IPS-18a (cell line): ENCODE measurements around the gene PRG3.

Experiments
- H3K27ac ChIP-seq: one replicate; pipeline ENCODE4 v1.5.1; 2013; ENCODE audit warnings: low read length
- H3K27me3 ChIP-seq: one replicate; pipeline ENCODE4 v1.6.1; 2013; ENCODE audit warnings: mild to moderate bottlenecking, low read length; ENCODE audit not compliant: control insufficient read depth, insufficient read depth
- H3K36me3 ChIP-seq: one replicate; pipeline ENCODE4 v1.6.1; 2013; ENCODE audit warnings: low read depth, low read length; ENCODE audit not compliant: control insufficient read depth
- H3K4me1 ChIP-seq: one replicate; pipeline ENCODE4 v1.6.1; 2013; ENCODE audit warnings: low read depth, low read length; ENCODE audit not compliant: control insufficient read depth
- H3K4me3 ChIP-seq: one replicate; pipeline ENCODE4 v1.5.1; 2013; ENCODE audit warnings: low read length
- H3K9ac ChIP-seq: one replicate; pipeline ENCODE4 v1.6.1; 2013; ENCODE audit warnings: mild to moderate bottlenecking, low read length, moderate library complexity
- H3K9me3 ChIP-seq: one replicate; pipeline ENCODE4 v1.6.1; 2013; ENCODE audit warnings: low read depth, low read length; ENCODE audit not compliant: control insufficient read depth

Gene PRG3

GRCh38 chr11:57421805-57422204 is 40.9 kb upstream of the PRG3 start:
- H3K9me3 ChIP-seq, result no peaks in the 10 kb centered on the region
- H3K9ac ChIP-seq, result no peak overlapping the region
- no peak overlapping the region for H3K4me3 ChIP-seq
- peaks cover 9% of the 10 kb centered on the region for H3K4me1 ChIP-seq
- H3K27ac ChIP-seq, result no peak overlapping the region
- H3K27me3 ChIP-seq, result peaks cover 9% of the 10 kb centered on the region
- peaks cover 25% of the 10 kb centered on the region for H3K36me3 ChIP-seq

- Histone ChIP-seq H3K36me3 (peaks cover 32% of the 10 kb centered on the region), H3K27ac (no peak overlapping the region), H3K4me1 (peaks cover 3% of the 10 kb centered on the region), H3K9me3 (no peaks in the 10 kb centered on the region), H3K27me3 (peaks cover 2% of the 10 kb centered on the region), H3K9ac (no peak overlapping the region), H3K4me3 (no peak overlapping the region)
Measured at GRCh38 chr11:57421066-57421465, 40.1 kb upstream of the PRG3 start.

- no peak overlapping the region for H3K27ac ChIP-seq
- peaks cover 45% of the 10 kb centered on the region for H3K36me3 ChIP-seq
Measured at GRCh38 chr11:57419146-57419545, 38.2 kb upstream of the PRG3 start.

GRCh38 chr11:57418131-57418530 is 37.2 kb upstream of the PRG3 start:
- no peaks in the 10 kb centered on the region for H3K4me1 ChIP-seq
- H3K4me3 ChIP-seq, result no peak overlapping the region
- H3K27ac ChIP-seq, result no peak overlapping the region
- no peak overlapping the region for H3K9ac ChIP-seq
- H3K27me3 ChIP-seq, result no peaks in the 10 kb centered on the region
- H3K36me3 ChIP-seq, result peaks cover 55% of the 10 kb centered on the region
- H3K9me3 ChIP-seq, result no peaks in the 10 kb centered on the region

More at GRCh38 chr11:57419146-57419545, 38.2 kb upstream of the PRG3 start:
- no peaks in the 10 kb centered on the region for H3K9me3 ChIP-seq
- no peaks in the 10 kb centered on the region for H3K27me3 ChIP-seq
- H3K4me1 ChIP-seq, result no peaks in the 10 kb centered on the region
- H3K4me3 ChIP-seq, result no peak overlapping the region
- H3K9ac ChIP-seq, result no peak overlapping the region

- Histone ChIP-seq H3K36me3 (peaks cover 51% of the 10 kb centered on the region), H3K4me3 (no peak overlapping the region), H3K9ac (no peak overlapping the region), H3K9me3 (no peaks in the 10 kb centered on the region), H3K27me3 (no peaks in the 10 kb centered on the region), H3K4me1 (no peaks in the 10 kb centered on the region), H3K27ac (no peak overlapping the region)
Measured at GRCh38 chr11:57417056-57417455, 36.1 kb upstream of the PRG3 start.

- Histone ChIP-seq H3K9me3 (no peaks in the 10 kb centered on the region), H3K9ac (no peak overlapping the region), H3K4me1 (no peaks in the 10 kb centered on the region), H3K27ac (no peak overlapping the region), H3K36me3 (peaks cover 49% of the 10 kb centered on the region), H3K4me3 (no peak overlapping the region), H3K27me3 (no peaks in the 10 kb centered on the region)
Measured at GRCh38 chr11:57416436-57416835, 35.5 kb upstream of the PRG3 start.

- Histone ChIP-seq H3K9ac (no peak overlapping the region), H3K27me3 (no peaks in the 10 kb centered on the region), H3K27ac (no peak overlapping the region), H3K36me3 (peaks cover 58% of the 10 kb centered on the region), H3K9me3 (no peaks in the 10 kb centered on the region), H3K4me3 (no peak overlapping the region), H3K4me1 (no peaks in the 10 kb centered on the region)
Measured at GRCh38 chr11:57414612-57415212, 33.8 kb upstream of the PRG3 start.

- no peaks in the 10 kb centered on the region for H3K9me3 ChIP-seq
- H3K27me3 ChIP-seq, result no peaks in the 10 kb centered on the region
- no peak overlapping the region for H3K4me3 ChIP-seq
- no peak overlapping the region for H3K9ac ChIP-seq
- peaks cover 59% of the 10 kb centered on the region for H3K36me3 ChIP-seq
- no peaks in the 10 kb centered on the region for H3K4me1 ChIP-seq
- no peak overlapping the region for H3K27ac ChIP-seq
Measured at GRCh38 chr11:57413681-57414080, 32.7 kb upstream of the PRG3 start.

GRCh38 chr11:57410287-57410686 is 29.3 kb upstream of the PRG3 start:
- Histone ChIP-seq H3K4me3 (no peak overlapping the region), H3K27me3 (no peaks in the 10 kb centered on the region), H3K36me3 (peaks cover 53% of the 10 kb centered on the region), H3K4me1 (no peaks in the 10 kb centered on the region), H3K9ac (no peak overlapping the region), H3K9me3 (no peaks in the 10 kb centered on the region), H3K27ac (no peak overlapping the region)

- Histone ChIP-seq H3K27me3 (no peaks in the 10 kb centered on the region), H3K4me1 (no peaks in the 10 kb centered on the region), H3K27ac (no peak overlapping the region), H3K9ac (no peak overlapping the region), H3K36me3 (peaks cover 45% of the 10 kb centered on the region), H3K4me3 (no peak overlapping the region), H3K9me3 (no peaks in the 10 kb centered on the region)
Measured at GRCh38 chr11:57409321-57410100, 28.6 kb upstream of the PRG3 start.

GRCh38 chr11:57408771-57409170 is 27.8 kb upstream of the PRG3 start:
- peaks cover 39% of the 10 kb centered on the region for H3K36me3 ChIP-seq
- no peaks in the 10 kb centered on the region for H3K4me1 ChIP-seq
- H3K27me3 ChIP-seq, result no peaks in the 10 kb centered on the region
- H3K9me3 ChIP-seq, result no peaks in the 10 kb centered on the region
- no peak overlapping the region for H3K4me3 ChIP-seq
- H3K9ac ChIP-seq, result no peak overlapping the region
- H3K27ac ChIP-seq, result no peak overlapping the region

- Histone ChIP-seq H3K27me3 (no peaks in the 10 kb centered on the region), H3K27ac (no peak overlapping the region), H3K9ac (no peak overlapping the region), H3K36me3 (peaks cover 31% of the 10 kb centered on the region), H3K9me3 (no peaks in the 10 kb centered on the region), H3K4me3 (no peak overlapping the region), H3K4me1 (no peaks in the 10 kb centered on the region)
Measured at GRCh38 chr11:57407941-57408475, 27.1 kb upstream of the PRG3 start.
